Small intestine (tissue), 7 donors: ENCODE measurements around the gene GPR176. TPM values are rescaled to one million over a fixed set of nuclear protein-coding genes. Genes with fewer than 3 reads are reported as not detected.

Experiments
- DNase-seq, 2 donors: peaks; one replicate each; pipeline versions ENCODE4 v3.0.0 to v3.0.0-alpha.2; 2013
- FAIRE-seq: peaks from 2 replicates; lab custom pipeline; 2012; peaks lifted over from hg19 to GRCh38; lab: Jason Lieb, UNC
- H3K27ac ChIP-seq, 3 donors: one replicate each; pipeline ENCODE4 v1.5.1; 2013; ENCODE audit warnings: low read length in 2 of 3, mild to moderate bottlenecking in 2 of 3, control low read depth in 1 of 3, inconsistent platforms in 1 of 3, low read depth in 1 of 3, moderate library complexity in 1 of 3
- H3K27me3 ChIP-seq, 3 donors: one replicate each; pipeline ENCODE4 v1.6.1; 2013; ENCODE audit warnings: low read length in 3 of 3, inconsistent platforms in 1 of 3; ENCODE audit not compliant: control insufficient read depth in 3 of 3, insufficient read depth in 3 of 3
- H3K36me3 ChIP-seq, 3 donors: one replicate each; pipeline ENCODE4 v1.6.1; 2013; ENCODE audit warnings: low read length in 3 of 3, inconsistent platforms in 1 of 3, low read depth in 1 of 3, mild to moderate bottlenecking in 1 of 3, moderate library complexity in 1 of 3; ENCODE audit not compliant: control insufficient read depth in 3 of 3, insufficient read depth in 2 of 3
- H3K4me1 ChIP-seq, 3 donors: one replicate each; pipeline ENCODE4 v1.6.1; 2013; ENCODE audit warnings: low read length in 2 of 3, inconsistent platforms in 1 of 3, low read depth in 1 of 3, mild to moderate bottlenecking in 1 of 3, moderate library complexity in 1 of 3; ENCODE audit not compliant: control insufficient read depth in 3 of 3, insufficient read depth in 2 of 3
- H3K4me3 ChIP-seq, 3 donors: one replicate each; pipeline ENCODE4 v1.5.1; 2013; ENCODE audit warnings: low read length in 3 of 3, control low read depth in 1 of 3, inconsistent platforms in 1 of 3, low read depth in 1 of 3, mild to moderate bottlenecking in 1 of 3, moderate library complexity in 1 of 3
- H3K9me3 ChIP-seq, 2 donors: one replicate each; pipeline ENCODE4 v1.6.1; 2013; ENCODE audit warnings: low read depth in 1 of 2, low read length in 1 of 2; ENCODE audit not compliant: control insufficient read depth in 2 of 2, insufficient read depth in 1 of 2
- WGBS, 3 donors: extraction: QIAGEN DNeasy Blood & Tissue Kit; methylation state at CpG; one replicate each; pipeline ENCODE4 v1.1.7; 2013; 5-methylcytosine and 5-hydroxymethylcytosine counted together
- polyA plus RNA-seq, 4 donors: library from polyadenylated mRNA; stranded (reverse) in 3 of 4; unstranded in 1 of 4; fragments of 200-250 nt in 3 of 4; fragments of 120-200 nt in 1 of 4; gene quantifications; one replicate each; pipeline versions ENCODE4 v1.2.1 to v1.2.3, GENCODE V29; 2013
- donor health status: healthy with polysubstance abuse.
- donor health status: control.
- donor health status: control.
- donor health status: Bipolar disorder and iron deficiency.
- donor health status: healthy.

Gene GPR176
- polyA plus RNA-seq, 4 donors, result 0.54 to 3.3 (median 0.87) TPM; not detected in 1

DNA sequence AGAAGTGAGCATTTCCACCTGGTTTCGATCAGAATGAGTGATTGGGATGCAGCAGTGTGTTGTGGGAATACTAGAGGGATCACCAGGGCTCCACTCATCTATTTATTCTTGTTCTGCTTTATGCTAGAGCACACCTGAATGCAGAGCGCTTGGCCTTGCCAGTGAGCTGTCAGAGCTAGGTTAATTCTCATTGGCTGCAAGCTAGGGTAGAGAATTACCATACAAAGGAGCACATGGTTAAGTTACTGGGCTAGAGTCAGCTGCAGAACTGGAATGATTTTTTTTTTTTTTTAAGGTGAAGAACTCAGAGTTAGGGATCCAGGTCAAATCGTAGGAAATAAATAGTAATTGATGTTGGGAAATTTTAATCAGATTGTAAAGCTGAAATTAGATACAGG, 22.7 kb upstream of the GPR176 start:
- H3K27ac ChIP-seq, result no peak overlapping the region
- H3K4me1 ChIP-seq, result peaks cover 0 to 3% (median 0%) of the 10 kb centered on the region in 3 donors
- H3K4me3 ChIP-seq, result no peak overlapping the region
- FAIRE-seq (no peak), DNase-seq (no peak)
- no peaks in the 10 kb centered on the region for H3K27me3 ChIP-seq
- H3K9me3 ChIP-seq, result no peaks in the 10 kb centered on the region
- peaks cover 2 to 23% (median 8%) of the 10 kb centered on the region in 3 donors for H3K36me3 ChIP-seq
- 86 to 93% (median 88%) methylated on average over 3 of the region's 3 CpGs for WGBS, 3 donors

DNA sequence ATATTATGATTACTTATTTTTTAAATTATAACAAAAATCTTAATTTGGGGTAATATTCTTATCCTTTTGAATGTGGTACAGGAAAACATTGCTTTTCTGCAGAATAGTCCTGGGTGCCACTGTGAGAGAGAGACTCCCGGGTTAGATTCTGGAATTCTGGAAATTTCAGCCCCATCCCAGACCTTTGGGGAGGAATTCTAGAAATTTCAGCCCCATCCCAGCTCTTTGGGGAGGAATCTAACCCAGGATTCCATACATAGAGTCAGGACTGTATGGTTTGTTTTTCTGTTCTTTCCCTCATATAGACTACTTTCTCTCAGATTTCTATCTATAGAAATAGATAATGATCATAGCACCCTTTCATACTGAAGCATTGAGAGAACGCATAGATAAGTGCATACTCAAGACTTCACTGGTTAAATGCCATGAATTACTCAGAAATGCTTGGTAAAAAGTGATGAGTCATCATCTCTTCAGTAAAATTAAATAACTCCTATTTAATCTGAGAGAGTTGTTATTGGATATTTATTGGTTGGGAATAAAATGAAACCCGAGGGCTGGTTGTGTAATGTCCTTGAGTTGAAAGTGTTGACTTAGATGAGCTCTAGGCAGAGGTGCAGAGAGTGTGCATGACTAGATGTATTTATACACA, 22.2 kb upstream of the GPR176 start:
- Histone ChIP-seq H3K4me1 (peaks cover 0 to 3% (median 0%) of the 10 kb centered on the region in 3 donors), H3K36me3 (peaks cover 2 to 21% (median 8%) of the 10 kb centered on the region in 3 donors), H3K27me3 (no peaks in the 10 kb centered on the region), H3K27ac (no peak overlapping the region), H3K4me3 (no peak overlapping the region), H3K9me3 (no peaks in the 10 kb centered on the region)
- DNase-seq, result no peak
- FAIRE-seq, result no peak
- 82 to 90% (median 89%) methylated on average over 3 of the region's 3 CpGs for WGBS, 3 donors

DNA sequence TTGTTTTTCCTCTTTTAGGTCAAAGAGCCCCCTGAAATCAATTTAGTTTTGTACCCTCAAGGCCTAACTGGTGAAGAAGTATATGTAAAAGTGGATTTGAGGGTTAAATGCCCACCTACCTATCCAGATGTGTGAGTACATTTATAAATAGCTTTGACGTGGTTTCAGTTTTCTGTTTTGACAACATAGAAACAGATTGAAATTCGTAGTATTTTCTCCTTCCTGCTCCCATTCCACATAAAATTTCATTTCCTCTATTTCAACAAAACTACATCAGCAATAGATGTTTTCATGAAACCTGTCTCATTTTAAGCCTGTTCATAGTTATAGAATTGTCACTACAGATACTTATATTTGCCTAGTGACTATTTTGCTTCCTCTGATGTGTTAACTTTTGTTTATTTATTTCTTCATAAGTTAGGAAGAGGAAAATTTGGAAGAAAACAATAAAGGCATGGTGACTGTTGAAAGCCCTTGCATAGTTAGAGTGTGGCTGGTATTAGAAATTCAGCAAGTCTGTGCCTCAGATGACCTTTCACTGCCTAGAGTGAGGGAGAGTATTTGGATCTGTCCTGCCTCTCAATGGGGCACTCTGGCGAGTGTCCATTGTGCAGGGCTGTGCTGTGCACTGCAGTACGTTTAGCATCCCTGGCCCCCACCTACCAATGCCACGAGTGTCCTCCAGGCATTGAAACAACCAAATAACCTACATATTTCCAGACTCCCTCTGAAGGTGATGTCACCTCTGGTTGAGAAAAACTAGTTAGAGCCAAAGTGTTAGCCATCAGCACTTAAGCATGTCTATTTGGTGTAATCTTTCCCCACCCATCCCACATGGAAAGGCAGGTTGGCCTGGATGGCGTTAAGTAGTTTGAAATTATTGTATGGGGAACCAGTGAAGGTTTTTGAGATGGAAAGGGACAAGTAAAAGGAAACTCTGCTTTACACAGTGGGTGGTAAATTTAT, 19.7 kb upstream of the GPR176 start:
- H3K27ac ChIP-seq, result peak overlapping the region in 1 of 3 donors; percentile 13
- FAIRE-seq, result no peak
- H3K9me3 ChIP-seq, result no peaks in the 10 kb centered on the region
- no peak for DNase-seq
- H3K4me1 ChIP-seq, result peaks cover 0 to 4% (median 3%) of the 10 kb centered on the region in 3 donors
- WGBS, 3 donors, result 74 to 89% (median 82%) methylated on average over 6 of the region's 6 CpGs
- H3K36me3 ChIP-seq, result peaks cover 2 to 19% (median 8%) of the 10 kb centered on the region in 3 donors
- no peaks in the 10 kb centered on the region for H3K27me3 ChIP-seq
- no peak overlapping the region for H3K4me3 ChIP-seq

- FAIRE-seq, result no peak
- Histone ChIP-seq H3K4me1 (peaks cover 0 to 4% (median 3%) of the 10 kb centered on the region in 3 donors), H3K36me3 (peaks cover 1 to 10% (median 5%) of the 10 kb centered on the region in 3 donors), H3K27me3 (peaks cover 0 to 2% (median 0%) of the 10 kb centered on the region in 3 donors), H3K4me3 (no peak overlapping the region), H3K27ac (peak overlapping the region in 1 of 3 donors; percentile 1), H3K9me3 (no peaks in the 10 kb centered on the region)
- DNase-seq, result no peak
- 85 to 91% (median 88%) methylated on average over 5 of the region's 5 CpGs for WGBS, 3 donors
Observed at GRCh38 chr15:39937696-39938095, 17.6 kb upstream of the GPR176 start.

GRCh38 chr15:39936681-39937080, 16.6 kb upstream of the GPR176 start:
- FAIRE-seq, result no peak
- no peak for DNase-seq
- peaks cover 0 to 4% (median 3%) of the 10 kb centered on the region in 3 donors for H3K4me1 ChIP-seq
- peaks cover 0 to 2% (median 0%) of the 10 kb centered on the region in 3 donors for H3K27me3 ChIP-seq
- H3K36me3 ChIP-seq, result peaks cover 0 to 9% (median 5%) of the 10 kb centered on the region in 3 donors
- H3K4me3 ChIP-seq, result no peak overlapping the region
- WGBS, 3 donors, result 82 to 87% (median 86%) methylated on average over 3 of the region's 3 CpGs
- H3K9me3 ChIP-seq, result no peaks in the 10 kb centered on the region
- no peak overlapping the region for H3K27ac ChIP-seq

DNA sequence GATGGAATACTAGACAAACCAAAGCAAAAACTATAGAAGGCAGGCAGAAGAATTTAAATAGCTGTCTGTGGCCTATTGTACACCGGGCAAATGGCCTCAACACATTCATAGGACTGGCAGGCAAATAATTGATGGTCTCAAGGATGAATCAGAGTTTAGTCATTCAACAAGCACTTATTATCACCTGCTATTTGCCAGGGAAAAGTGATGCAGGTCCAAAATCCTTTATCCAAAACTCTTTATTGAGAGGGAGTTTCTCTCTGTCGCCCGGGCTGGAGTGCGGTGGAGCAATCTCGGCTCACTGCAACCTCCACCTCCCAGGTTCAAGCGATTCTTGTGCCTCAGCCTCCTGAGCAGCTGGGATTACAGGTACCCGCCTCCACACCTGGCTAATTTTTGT, 16.1 kb upstream of the GPR176 start:
- H3K4me3 ChIP-seq, result no peak overlapping the region
- no peak overlapping the region for H3K27ac ChIP-seq
- H3K4me1 ChIP-seq, result peaks cover 0 to 4% (median 3%) of the 10 kb centered on the region in 3 donors
- H3K27me3 ChIP-seq, result peaks cover 0 to 2% (median 0%) of the 10 kb centered on the region in 3 donors
- DNase-seq, result no peak
- H3K36me3 ChIP-seq, result peaks cover 0 to 9% (median 4%) of the 10 kb centered on the region in 3 donors
- 97 to 98% (median 97%) methylated on average over 7 of the region's 7 CpGs for WGBS, 3 donors
- no peak for FAIRE-seq
- no peaks in the 10 kb centered on the region for H3K9me3 ChIP-seq

DNA sequence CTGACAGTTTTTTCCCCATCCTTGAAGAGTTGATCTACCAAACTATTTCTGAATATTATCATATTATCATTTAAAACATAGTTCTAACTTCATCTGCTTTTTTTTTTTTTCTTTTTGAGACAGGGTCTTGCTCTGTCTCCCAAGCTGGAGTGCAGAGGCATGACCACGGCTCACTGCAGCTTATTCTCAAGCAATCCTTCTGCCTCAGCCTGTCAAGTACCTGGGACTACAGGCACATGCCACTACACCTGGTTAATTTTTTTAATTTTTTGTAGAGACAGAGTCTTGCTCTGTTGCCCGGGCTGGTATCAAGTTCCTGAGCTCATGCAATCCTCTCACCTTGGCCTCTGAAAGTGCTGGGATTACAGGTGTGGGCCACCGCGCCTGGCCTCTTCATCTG, 15.2 kb upstream of the GPR176 start:
- H3K36me3 ChIP-seq, result peaks cover 0 to 6% (median 2%) of the 10 kb centered on the region in 3 donors
- H3K27me3 ChIP-seq, result peaks cover 0 to 2% (median 0%) of the 10 kb centered on the region in 3 donors
- H3K27ac ChIP-seq, result no peak overlapping the region
- DNase-seq, result no peak
- no peak overlapping the region for H3K4me3 ChIP-seq
- no peaks in the 10 kb centered on the region for H3K9me3 ChIP-seq
- 85 to 96% (median 92%) methylated on average over 4 of the region's 4 CpGs for WGBS, 3 donors
- no peak for FAIRE-seq
- peaks cover 0 to 4% (median 3%) of the 10 kb centered on the region in 3 donors for H3K4me1 ChIP-seq
